HepG2 (cell line): ENCODE data around the gene COL5A1.

ENCODE experiments used
- EP300 ChIP-seq, 3 experiments: sonication (generic) in 1 of 3; formaldehyde crosslinking in 1 of 3; IDR thresholded peaks; 2 replicates each; pipeline versions ENCODE4 v1.5.1 to v1.6.1; 2011 to 2020; ENCODE audit warnings: low read depth in 2 of 3, low read length in 2 of 3, borderline replicate concordance in 1 of 3, improper control_type of control experiment in 1 of 3, mild to moderate bottlenecking in 1 of 3, missing genetic modification reagents in 1 of 3, moderate library complexity in 1 of 3
- FOXK1 ChIP-seq: sonication (generic); formaldehyde crosslinking; IDR thresholded peaks from 2 replicates; pipeline ENCODE4 v1.4.0; 2020; ENCODE audit warnings: low read depth, missing genetic modification reagents, borderline replicate concordance
- HNRNPK ChIP-seq: fragments of 200-400 bp; formaldehyde crosslinking; IDR thresholded peaks from 2 replicates; pipeline ENCODE4 v1.6.1; 2018; ENCODE audit warnings: low read length, low read depth, moderate library complexity, mild to moderate bottlenecking; ENCODE audit not compliant: poor library complexity, severe bottlenecking
- POLR2A ChIP-seq, 2 experiments: IDR thresholded peaks; 2 replicates each; pipeline ENCODE4 v1.6.1; 2011; ENCODE audit warnings: low read depth in 2 of 2, low read length in 2 of 2, mild to moderate bottlenecking in 1 of 2, moderate library complexity in 1 of 2; ENCODE audit not compliant: insufficient read depth in 1 of 2
- POLR2AphosphoS5 ChIP-seq: IDR thresholded peaks from 2 replicates; pipeline ENCODE4 v1.6.1; 2012; ENCODE audit warnings: low read depth, low read length
- ZNF839 ChIP-seq: sonication (generic); formaldehyde crosslinking; IDR thresholded peaks from 2 replicates; pipeline ENCODE4 v1.4.0; 2020; ENCODE audit warnings: missing genetic modification reagents, mild to moderate bottlenecking, borderline replicate concordance
- TF ChIP-seq, protein P1 (sequence below): sonication (generic); formaldehyde crosslinking; IDR thresholded peaks from 2 replicates; pipeline ENCODE4 v1.5.0; 2020; ENCODE audit warnings: mild to moderate bottlenecking, missing genetic modification reagents, moderate library complexity
- TF ChIP-seq, protein P2 (sequence below): fragments of 450-650 bp; IDR thresholded peaks from 2 replicates; pipeline ENCODE4 v1.6.1; 2017; ENCODE audit warnings: mild to moderate bottlenecking

DNA sequence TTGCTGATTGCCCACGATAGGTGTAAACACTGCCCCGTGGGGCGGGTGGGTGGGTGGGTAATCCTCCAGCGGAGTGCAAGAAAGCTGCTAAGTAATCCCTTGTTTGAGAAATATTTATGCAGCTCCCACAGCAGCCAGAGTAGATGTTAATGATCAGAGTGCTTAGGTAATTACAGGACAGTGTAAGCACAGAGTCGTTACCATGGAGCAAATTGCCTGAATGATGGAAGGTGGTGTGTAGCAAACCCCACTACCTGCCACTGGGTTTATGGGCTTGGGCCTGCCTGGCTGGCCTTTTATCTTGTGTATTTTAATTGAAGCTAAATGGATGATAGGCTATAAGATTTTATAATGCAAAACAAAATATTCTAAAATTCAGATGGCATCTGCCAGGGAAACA lies 110.0 kb downstream of the COL5A1 start:
- TF ChIP-seq ZNF839 (CRISPR knock-in tag) (no peak), POLR2AphosphoS5 (no peak), EP300 (IDR thresholded peaks at IDR 0.05; ENCODE audit: low read depth in 2 of 2, low read length in 2 of 2) (no peak), EP300 (CRISPR knock-in tag; IDR thresholded peaks at IDR 0.05; ENCODE audit: borderline replicate concordance) (no peak), FOXK1 (CRISPR knock-in tag) (no peak), HNRNPK (no peak), POLR2A (IDR thresholded peaks at IDR 0.05; ENCODE audit: insufficient read depth in 1 of 2, low read depth in 2 of 2, low read length in 2 of 2) (no peak)
- TF ChIP-seq, protein P1, sequence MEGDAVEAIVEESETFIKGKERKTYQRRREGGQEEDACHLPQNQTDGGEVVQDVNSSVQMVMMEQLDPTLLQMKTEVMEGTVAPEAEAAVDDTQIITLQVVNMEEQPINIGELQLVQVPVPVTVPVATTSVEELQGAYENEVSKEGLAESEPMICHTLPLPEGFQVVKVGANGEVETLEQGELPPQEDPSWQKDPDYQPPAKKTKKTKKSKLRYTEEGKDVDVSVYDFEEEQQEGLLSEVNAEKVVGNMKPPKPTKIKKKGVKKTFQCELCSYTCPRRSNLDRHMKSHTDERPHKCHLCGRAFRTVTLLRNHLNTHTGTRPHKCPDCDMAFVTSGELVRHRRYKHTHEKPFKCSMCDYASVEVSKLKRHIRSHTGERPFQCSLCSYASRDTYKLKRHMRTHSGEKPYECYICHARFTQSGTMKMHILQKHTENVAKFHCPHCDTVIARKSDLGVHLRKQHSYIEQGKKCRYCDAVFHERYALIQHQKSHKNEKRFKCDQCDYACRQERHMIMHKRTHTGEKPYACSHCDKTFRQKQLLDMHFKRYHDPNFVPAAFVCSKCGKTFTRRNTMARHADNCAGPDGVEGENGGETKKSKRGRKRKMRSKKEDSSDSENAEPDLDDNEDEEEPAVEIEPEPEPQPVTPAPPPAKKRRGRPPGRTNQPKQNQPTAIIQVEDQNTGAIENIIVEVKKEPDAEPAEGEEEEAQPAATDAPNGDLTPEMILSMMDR (CRISPR knock-in tag), result no peak
- TF ChIP-seq, protein P2, sequence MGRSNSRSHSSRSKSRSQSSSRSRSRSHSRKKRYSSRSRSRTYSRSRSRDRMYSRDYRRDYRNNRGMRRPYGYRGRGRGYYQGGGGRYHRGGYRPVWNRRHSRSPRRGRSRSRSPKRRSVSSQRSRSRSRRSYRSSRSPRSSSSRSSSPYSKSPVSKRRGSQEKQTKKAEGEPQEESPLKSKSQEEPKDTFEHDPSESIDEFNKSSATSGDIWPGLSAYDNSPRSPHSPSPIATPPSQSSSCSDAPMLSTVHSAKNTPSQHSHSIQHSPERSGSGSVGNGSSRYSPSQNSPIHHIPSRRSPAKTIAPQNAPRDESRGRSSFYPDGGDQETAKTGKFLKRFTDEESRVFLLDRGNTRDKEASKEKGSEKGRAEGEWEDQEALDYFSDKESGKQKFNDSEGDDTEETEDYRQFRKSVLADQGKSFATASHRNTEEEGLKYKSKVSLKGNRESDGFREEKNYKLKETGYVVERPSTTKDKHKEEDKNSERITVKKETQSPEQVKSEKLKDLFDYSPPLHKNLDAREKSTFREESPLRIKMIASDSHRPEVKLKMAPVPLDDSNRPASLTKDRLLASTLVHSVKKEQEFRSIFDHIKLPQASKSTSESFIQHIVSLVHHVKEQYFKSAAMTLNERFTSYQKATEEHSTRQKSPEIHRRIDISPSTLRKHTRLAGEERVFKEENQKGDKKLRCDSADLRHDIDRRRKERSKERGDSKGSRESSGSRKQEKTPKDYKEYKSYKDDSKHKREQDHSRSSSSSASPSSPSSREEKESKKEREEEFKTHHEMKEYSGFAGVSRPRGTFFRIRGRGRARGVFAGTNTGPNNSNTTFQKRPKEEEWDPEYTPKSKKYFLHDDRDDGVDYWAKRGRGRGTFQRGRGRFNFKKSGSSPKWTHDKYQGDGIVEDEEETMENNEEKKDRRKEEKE, result no peak
